WTC11 (cell line): ENCODE results near the gene ZNF212. TPM values are rescaled to one million over a fixed set of nuclear protein-coding genes. Genes with fewer than 3 reads are reported as not detected.

Source experiments
- ATAC-seq: fragments of 200-7000 bp; cut with Tn5 transposase; 2 replicates; pipeline ENCODE4 v1.10.0; 2021; ENCODE audit warnings: mild to moderate bottlenecking, moderate library complexity
- CTCF ChIA-PET: fragments of 300-600 bp; sonication (Branson Sonifier 250); formaldehyde crosslinking; loops from one replicate; lab custom pipeline; 2021; ENCODE audit warnings: antibody characterized with exemption; lab: Charles Lee
- POLR2A ChIA-PET: fragments of 350-600 bp; sonication (Branson Sonifier 250); formaldehyde crosslinking; loops from one replicate; lab custom pipeline; 2021; ENCODE audit warnings: antibody characterized with exemption; lab: Charles Lee
- DNase-seq: peaks from one replicate; pipeline ENCODE4 v3.0.0; 2021; ENCODE audit warnings: low spot score
- H3K27ac Mint-ChIP-seq: 2 replicates; pipeline ENCODE4 v1.8.0; 2021; ENCODE audit warnings: mixed read lengths
- H3K27me3 Mint-ChIP-seq: 2 replicates; pipeline ENCODE4 v1.8.0; 2021; ENCODE audit warnings: low read depth, mild to moderate bottlenecking, moderate library complexity, mixed read lengths
- H3K36me3 Mint-ChIP-seq: 2 replicates; pipeline ENCODE4 v1.8.0; 2021; ENCODE audit warnings: mixed read lengths
- H3K4me1 Mint-ChIP-seq: 2 replicates; pipeline ENCODE4 v1.8.0; 2022; ENCODE audit warnings: mixed read lengths
- H3K4me3 Mint-ChIP-seq: 2 replicates; pipeline ENCODE4 v1.8.0; 2021; ENCODE audit warnings: mild to moderate bottlenecking, moderate library complexity, mixed read lengths
- H3K9me3 Mint-ChIP-seq: 2 replicates; pipeline ENCODE4 v1.8.0; 2021; ENCODE audit warnings: mixed read lengths
- ATF1 ChIP-seq: sonication (generic); formaldehyde crosslinking; IDR thresholded peaks from 2 replicates; pipeline ENCODE4 v1.8.1; 2023; ENCODE audit warnings: mild to moderate bottlenecking, moderate library complexity, missing genetic modification reagents
- CBFB ChIP-seq: sonication (generic); formaldehyde crosslinking; IDR thresholded peaks from 2 replicates; pipeline ENCODE4 v1.8.1; 2022; ENCODE audit warnings: mild to moderate bottlenecking, low read depth, missing genetic modification reagents
- CREB1 ChIP-seq: sonication (generic); formaldehyde crosslinking; IDR thresholded peaks from 2 replicates; pipeline ENCODE4 v1.8.0; 2023; ENCODE audit warnings: mild to moderate bottlenecking, missing genetic modification reagents
- E2F5 ChIP-seq: sonication (generic); formaldehyde crosslinking; IDR thresholded peaks from 2 replicates; pipeline ENCODE4 v1.8.1; 2022; ENCODE audit warnings: mild to moderate bottlenecking, moderate library complexity, missing genetic modification reagents
- EMX1 ChIP-seq: fragments of 250-450 bp; sonication (Bioruptor Pico); IDR thresholded peaks from 2 replicates; pipeline ENCODE4 v1.8.0; 2021; ENCODE audit warnings: mild to moderate bottlenecking
- ERG ChIP-seq: fragments of 250-450 bp; sonication (Bioruptor Pico); IDR thresholded peaks from 2 replicates; pipeline ENCODE4 v1.8.0; 2021; ENCODE audit warnings: mild to moderate bottlenecking
- FOXP1 ChIP-seq: sonication (generic); formaldehyde crosslinking; IDR thresholded peaks from 2 replicates; pipeline ENCODE4 v1.8.0; 2022; ENCODE audit warnings: missing genetic modification reagents, mild to moderate bottlenecking, moderate library complexity, borderline replicate concordance
- GABPB1 ChIP-seq: sonication (generic); formaldehyde crosslinking; IDR thresholded peaks from 2 replicates; pipeline ENCODE4 v1.8.1; 2023; ENCODE audit warnings: mild to moderate bottlenecking, missing genetic modification reagents
- HMGXB4 ChIP-seq: sonication (generic); formaldehyde crosslinking; IDR thresholded peaks from 2 replicates; pipeline ENCODE4 v1.8.1; 2023; ENCODE audit warnings: mild to moderate bottlenecking, moderate library complexity, missing genetic modification reagents
- IRF1 ChIP-seq: sonication (generic); formaldehyde crosslinking; IDR thresholded peaks from 2 replicates; pipeline ENCODE4 v1.8.0; 2023; ENCODE audit warnings: missing genetic modification reagents
- JUN ChIP-seq: sonication (generic); formaldehyde crosslinking; IDR thresholded peaks from 2 replicates; pipeline ENCODE4 v1.8.0; 2023; ENCODE audit warnings: mild to moderate bottlenecking, missing genetic modification reagents
- MYBL2 ChIP-seq: sonication (generic); formaldehyde crosslinking; IDR thresholded peaks from 2 replicates; pipeline ENCODE4 v1.8.1; 2023; ENCODE audit warnings: mild to moderate bottlenecking, moderate library complexity, missing genetic modification reagents
- NR2C2 ChIP-seq: sonication (generic); formaldehyde crosslinking; IDR thresholded peaks from 2 replicates; pipeline ENCODE4 v1.8.0; 2022; ENCODE audit warnings: mild to moderate bottlenecking, missing genetic modification reagents
- RELA ChIP-seq: sonication (generic); formaldehyde crosslinking; IDR thresholded peaks from 2 replicates; pipeline ENCODE4 v1.8.1; 2022; ENCODE audit warnings: missing genetic modification reagents, mild to moderate bottlenecking, borderline replicate concordance
- SMAD4 ChIP-seq: sonication (generic); formaldehyde crosslinking; IDR thresholded peaks from 2 replicates; pipeline ENCODE4 v1.8.0; 2022; ENCODE audit warnings: mild to moderate bottlenecking, missing genetic modification reagents
- SP1 ChIP-seq: sonication (generic); formaldehyde crosslinking; conservative IDR thresholded peaks from 2 replicates; pipeline ENCODE4 v1.8.1; 2022; ENCODE audit warnings: missing genetic modification reagents
- STAT6 ChIP-seq: sonication (generic); formaldehyde crosslinking; conservative IDR thresholded peaks from 2 replicates; pipeline ENCODE4 v1.8.1; 2023; ENCODE audit warnings: mild to moderate bottlenecking, low read depth, missing genetic modification reagents, moderate library complexity
- TEAD1 ChIP-seq: sonication (generic); formaldehyde crosslinking; IDR thresholded peaks from 2 replicates; pipeline ENCODE4 v1.8.0; 2022; ENCODE audit warnings: mild to moderate bottlenecking, missing genetic modification reagents
- ZNF219 ChIP-seq: sonication (generic); formaldehyde crosslinking; IDR thresholded peaks from 2 replicates; pipeline ENCODE4 v1.8.0; 2023; ENCODE audit warnings: missing genetic modification reagents, mild to moderate bottlenecking, borderline replicate concordance
- ZNF317 ChIP-seq: sonication (generic); formaldehyde crosslinking; IDR thresholded peaks from 2 replicates; pipeline ENCODE4 v1.8.1; 2023; ENCODE audit warnings: low read depth, mild to moderate bottlenecking, moderate library complexity, missing genetic modification reagents, borderline replicate concordance
- total RNA-seq: library from RNA; stranded (reverse); gene quantifications from 3 replicates; pipeline ENCODE4 v1.2.3, GENCODE V29; 2021

ZNF212 gene
- total RNA-seq, 1 experiment from 2014 or later: 23.0 TPM

- Mint-ChIP-seq H3K27me3 (peaks cover under 1% of the 10 kb centered on the region; the same call in 1 of the 2 replicates), H3K27ac (no peak overlapping the region), H3K4me3 (no peak overlapping the region), H3K36me3 (peaks cover 40% of the 10 kb centered on the region), H3K4me1 (no peaks in the 10 kb centered on the region), H3K9me3 (no peaks in the 10 kb centered on the region)
- TF ChIP-seq FOXP1 (CRISPR knock-in tag): no peak
- TF ChIP-seq SMAD4 (CRISPR knock-in tag): no peak
- no peak for TF ChIP-seq ATF1 (CRISPR knock-in tag)
- TF ChIP-seq CREB1 (CRISPR knock-in tag): no peak
- no peak for TF ChIP-seq CBFB (CRISPR knock-in tag)
- TF ChIP-seq ZNF317 (CRISPR knock-in tag): no peak
- TF ChIP-seq ERG (CRISPR knock-in tag): no peak
- TF ChIP-seq STAT6 (CRISPR knock-in tag): no peak
- no peak for TF ChIP-seq ZNF219 (CRISPR knock-in tag)
- TF ChIP-seq SP1 (CRISPR knock-in tag): no peak
- TF ChIP-seq MYBL2: no peak
- no peak for TF ChIP-seq JUN (CRISPR knock-in tag)
- TF ChIP-seq GABPB1 (CRISPR knock-in tag): no peak
- TF ChIP-seq E2F5 (CRISPR knock-in tag): no peak
- TF ChIP-seq NR2C2 (CRISPR knock-in tag): no peak
- no peak for TF ChIP-seq RELA (CRISPR knock-in tag)
- no peak for TF ChIP-seq EMX1 (CRISPR knock-in tag)
- TF ChIP-seq IRF1 (CRISPR knock-in tag): no peak
- no peak for TF ChIP-seq TEAD1
- TF ChIP-seq HMGXB4 (CRISPR knock-in tag): no peak
- ATAC-seq: no peak
- CTCF ChIA-PET: no interaction called here
- POLR2A ChIA-PET: no interaction called here
- no peak for DNase-seq
Measured at GRCh38 chr7:149254181-149254858, 14.9 kb downstream of the ZNF212 start.
